H9 (cell line): ENCODE measurements around the gene SNX22. TPM values are rescaled to one million over a fixed set of nuclear protein-coding genes. Genes with fewer than 3 reads are reported as not detected.

Experiments used
- DNase-seq: peaks from one replicate; pipeline ENCODE4 v3.0.0-alpha.2; 2017
- H2AFZ ChIP-seq: one replicate; pipeline ENCODE4 v1.6.1; 2013; ENCODE audit warnings: mild to moderate bottlenecking, low read length, control low read depth, moderate library complexity
- H2AK5ac ChIP-seq: 2 replicates; pipeline ENCODE4 v1.6.1; 2013; ENCODE audit warnings: low read length, control low read depth, mixed read lengths; ENCODE audit not compliant: insufficient read length
- H2BK120ac ChIP-seq: one replicate; pipeline ENCODE4 v1.6.1; 2013; ENCODE audit warnings: low read depth, mild to moderate bottlenecking, low read length, control low read depth, inconsistent platforms; ENCODE audit not compliant: poor library complexity, severe bottlenecking
- H2BK12ac ChIP-seq: 2 replicates; pipeline ENCODE4 v1.6.1; 2013; ENCODE audit warnings: low read length, control low read depth, mixed read lengths, low read depth; ENCODE audit not compliant: insufficient read length
- H2BK15ac ChIP-seq: 2 replicates; pipeline ENCODE4 v1.6.1; 2013; ENCODE audit warnings: low read depth, low read length, control low read depth
- H2BK20ac ChIP-seq: one replicate; pipeline ENCODE4 v1.6.1; 2013; ENCODE audit warnings: low read depth, mild to moderate bottlenecking, low read length, control low read depth, inconsistent platforms; ENCODE audit not compliant: poor library complexity, severe bottlenecking
- H2BK5ac ChIP-seq: 2 replicates; pipeline ENCODE4 v1.6.1; 2013; ENCODE audit warnings: low read length, control low read depth, mixed read lengths; ENCODE audit not compliant: insufficient read length
- H3K14ac ChIP-seq: 2 replicates; pipeline ENCODE4 v1.6.1; 2013; ENCODE audit warnings: low read length, control low read depth; ENCODE audit not compliant: insufficient read depth
- H3K18ac ChIP-seq: 2 replicates; pipeline ENCODE4 v1.6.1; 2013; ENCODE audit warnings: low read depth, mild to moderate bottlenecking, mixed read lengths, low read length, control low read depth; ENCODE audit not compliant: insufficient read length
- H3K23ac ChIP-seq: 2 replicates; pipeline ENCODE4 v1.6.1; 2013; ENCODE audit warnings: low read length, control low read depth, mixed read lengths, low read depth; ENCODE audit not compliant: insufficient read length
- H3K23me2 ChIP-seq: 2 replicates; pipeline ENCODE4 v1.6.1; 2013; ENCODE audit warnings: low read depth, mild to moderate bottlenecking, mixed read lengths, low read length, control low read depth; ENCODE audit not compliant: insufficient read length, poor library complexity, severe bottlenecking
- H3K27ac ChIP-seq: 2 replicates; pipeline ENCODE4 v1.5.1; 2013; ENCODE audit warnings: low read length, control low read depth, mixed read lengths, low read depth; ENCODE audit not compliant: insufficient read length
- H3K27me3 ChIP-seq: 2 replicates; pipeline ENCODE4 v1.6.1; 2013; ENCODE audit warnings: low read length, control low read depth, inconsistent platforms; ENCODE audit not compliant: insufficient read depth
- H3K4ac ChIP-seq: 2 replicates; pipeline ENCODE4 v1.6.1; 2013; ENCODE audit warnings: low read depth, mild to moderate bottlenecking, control low read depth, inconsistent platforms, low read length, moderate library complexity
- H3K4me1 ChIP-seq: 2 replicates; pipeline ENCODE4 v1.6.1; 2013; ENCODE audit warnings: low read length, control low read depth, inconsistent platforms; ENCODE audit not compliant: insufficient read depth
- H3K4me2 ChIP-seq: 2 replicates; pipeline ENCODE4 v1.6.1; 2013; ENCODE audit warnings: low read length, control low read depth, mixed read lengths; ENCODE audit not compliant: insufficient read length, insufficient read depth
- H3K56ac ChIP-seq: 2 replicates; pipeline ENCODE4 v1.6.1; 2013; ENCODE audit warnings: low read depth, mild to moderate bottlenecking, mixed read lengths, low read length, control low read depth; ENCODE audit not compliant: insufficient read length
- H3K79me1 ChIP-seq: 2 replicates; pipeline ENCODE4 v1.6.1; 2013; ENCODE audit warnings: low read depth, mild to moderate bottlenecking, moderate library complexity, low read length, control low read depth, inconsistent platforms; ENCODE audit not compliant: insufficient read depth, poor library complexity, severe bottlenecking
- H3K79me2 ChIP-seq: 2 replicates; pipeline ENCODE4 v1.6.1; 2013; ENCODE audit warnings: low read length, control low read depth, inconsistent platforms; ENCODE audit not compliant: insufficient read depth
- H3K9ac ChIP-seq: 2 replicates; pipeline ENCODE4 v1.6.1; 2013; ENCODE audit warnings: low read length, control low read depth, mixed read lengths; ENCODE audit not compliant: insufficient read length; ENCODE audit errors: extremely low read depth
- H3K9me3 ChIP-seq: one replicate; pipeline ENCODE4 v1.6.1; 2013; ENCODE audit warnings: low read depth, low read length, inconsistent platforms; ENCODE audit not compliant: control insufficient read depth
- H3T11ph ChIP-seq: one replicate; pipeline ENCODE4 v1.6.1; 2013; ENCODE audit warnings: mild to moderate bottlenecking, low read length, control low read depth, inconsistent platforms
- H4K20me1 ChIP-seq: one replicate; pipeline ENCODE4 v1.6.1; 2013; ENCODE audit not compliant: control insufficient read depth, insufficient read length, insufficient read depth
- H4K5ac ChIP-seq: 2 replicates; pipeline ENCODE4 v1.6.1; 2013; ENCODE audit warnings: low read depth, mild to moderate bottlenecking, mixed read lengths, low read length, control low read depth; ENCODE audit not compliant: insufficient read length
- H4K8ac ChIP-seq: replicated peaks from 2 replicates; pipeline ENCODE4 v1.6.1; 2013; ENCODE audit warnings: low read length, control low read depth, mixed read lengths, low read depth; ENCODE audit not compliant: insufficient read length
- H4K91ac ChIP-seq: 2 replicates; pipeline ENCODE4 v1.6.1; 2013; ENCODE audit warnings: low read depth, mild to moderate bottlenecking, moderate library complexity, mixed read lengths, low read length, control low read depth; ENCODE audit not compliant: insufficient read length
- H3K27ac Mint-ChIP-seq, 3 experiments: 2 replicates in 2 of 3; 3 replicates in 1 of 3; pipeline ENCODE4 v1.8.0; 2020 to 2021; ENCODE audit warnings: mixed read lengths in 3 of 3, mild to moderate bottlenecking in 1 of 3, moderate library complexity in 1 of 3
- H3K27me3 Mint-ChIP-seq: 2 replicates; pipeline ENCODE4 v1.8.0; 2021; ENCODE audit warnings: low read depth, mild to moderate bottlenecking, moderate library complexity, mixed read lengths
- H3K36me3 Mint-ChIP-seq, 3 experiments: 2 replicates in 2 of 3; 3 replicates in 1 of 3; pipeline ENCODE4 v1.8.0; 2020 to 2021; ENCODE audit warnings: low read depth in 3 of 3, mixed read lengths in 3 of 3; ENCODE audit not compliant: insufficient read depth in 1 of 3
- H3K4me1 Mint-ChIP-seq, 2 experiments: 2 replicates each; pipeline ENCODE4 v1.8.0; 2020; ENCODE audit warnings: mixed read lengths in 2 of 2
- H3K4me3 Mint-ChIP-seq, 2 experiments: 2 replicates in 1 of 2; 3 replicates in 1 of 2; pipeline ENCODE4 v1.8.0; 2020 to 2021; ENCODE audit warnings: mild to moderate bottlenecking in 2 of 2, mixed read lengths in 2 of 2, moderate library complexity in 1 of 2
- H3K9me3 Mint-ChIP-seq, 2 experiments: 2 replicates in 1 of 2; 3 replicates in 1 of 2; pipeline ENCODE4 v1.8.0; 2020; ENCODE audit warnings: mild to moderate bottlenecking in 2 of 2, mixed read lengths in 2 of 2, moderate library complexity in 1 of 2
- WGBS: extraction: QIAGEN DNeasy Blood & Tissue Kit; methylation state at CpG from one replicate; pipeline ENCODE4 v1.1.7; 2013; ENCODE audit warnings: missing lambda C conversion rate, low lambda C conversion rate, mixed read lengths; ENCODE audit not compliant: insufficient read length; ENCODE audit errors: extremely low coverage; 5-methylcytosine and 5-hydroxymethylcytosine counted together
- total RNA-seq: library from RNA; stranded (reverse); gene quantifications from 2 replicates; pipeline ENCODE4 v1.2.1, GENCODE V29; 2021
- TF ChIP-seq, protein P1 (sequence below): fragments of 200-600 bp; sonication (generic); conservative IDR thresholded peaks from 3 replicates; pipeline ENCODE4 v1.8.0; 2021; ENCODE audit warnings: antibody characterized with exemption, mild to moderate bottlenecking

SNX22 gene
- total RNA-seq, 1 experiment from 2014 or later, result 4.8 TPM

DNA sequence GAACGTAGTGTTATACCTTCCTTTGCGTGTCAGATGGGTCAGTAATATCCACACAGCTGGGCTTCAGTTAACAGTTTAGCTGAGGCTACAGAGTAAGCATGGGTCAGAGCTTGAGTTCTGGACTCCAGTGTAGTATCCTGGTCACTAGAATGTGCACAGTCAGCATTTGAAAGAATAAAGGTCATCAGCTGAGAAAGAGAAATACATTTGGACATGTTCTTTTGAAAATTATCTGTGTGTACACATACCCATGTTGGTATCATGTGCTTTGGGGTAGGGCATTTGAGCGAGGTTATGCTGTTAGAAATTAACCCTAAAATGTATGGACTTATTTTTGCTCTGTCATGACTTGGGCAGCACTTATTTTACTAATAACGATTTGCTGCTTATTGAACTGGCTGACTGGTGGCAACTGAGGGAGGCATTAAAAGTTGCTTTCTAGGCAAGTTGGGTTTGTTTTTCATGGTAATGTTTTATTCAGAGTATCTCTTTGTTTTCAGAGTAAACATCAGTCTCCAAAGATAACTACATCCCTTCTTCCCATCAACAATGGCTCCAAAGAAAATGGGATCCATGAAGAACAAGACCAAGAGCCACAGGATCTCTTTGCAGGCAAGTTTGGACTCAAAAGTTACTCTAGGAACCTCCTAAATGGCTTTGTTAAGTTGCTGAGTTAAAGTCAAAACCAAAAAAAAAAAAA is 39.3 kb upstream of the SNX22 start:
- Histone ChIP-seq H3K23ac (no peak overlapping the region), H3K56ac (no peak overlapping the region), H3K27ac (no peak overlapping the region), H4K20me1 (no peaks in the 10 kb centered on the region), H4K8ac (no peak overlapping the region), H2BK120ac (no peak overlapping the region), H4K91ac (no peak overlapping the region), H2BK5ac (no peak overlapping the region), H2AK5ac (no peak overlapping the region), H3K27me3 (no peaks in the 10 kb centered on the region), H4K5ac (no peak overlapping the region), H3K4me2 (no peak overlapping the region), H3K79me2 (no peaks in the 10 kb centered on the region), H2BK15ac (no peak overlapping the region), H3K9me3 (no peaks in the 10 kb centered on the region), H3T11ph (no peak overlapping the region), H3K4me1 (no peaks in the 10 kb centered on the region), H3K79me1 (no peaks in the 10 kb centered on the region), H3K23me2 (no peaks in the 10 kb centered on the region), H3K14ac (no peak overlapping the region), H2AFZ (no peak overlapping the region), H3K9ac (no peak overlapping the region), H2BK20ac (no peak overlapping the region), H3K4ac (no peak overlapping the region), H3K18ac (no peak overlapping the region), H2BK12ac (no peak overlapping the region)
- Mint-ChIP-seq H3K9me3 (no peaks in the 10 kb centered on the region), H3K27me3 (no peaks in the 10 kb centered on the region), H3K4me3 (no peak overlapping the region), H3K27ac (peak overlapping the region in 1 of 3 experiments; percentile 53; a peak in 1 of 7 replicates), H3K36me3 (peaks cover 5 to 21% (median 19%) of the 10 kb centered on the region in 3 experiments; a peak in 5 of 7 replicates), H3K4me1 (peaks cover 11 to 14% of the 10 kb centered on the region in 2 experiments)
- no peak for DNase-seq
- TF ChIP-seq, protein P1, sequence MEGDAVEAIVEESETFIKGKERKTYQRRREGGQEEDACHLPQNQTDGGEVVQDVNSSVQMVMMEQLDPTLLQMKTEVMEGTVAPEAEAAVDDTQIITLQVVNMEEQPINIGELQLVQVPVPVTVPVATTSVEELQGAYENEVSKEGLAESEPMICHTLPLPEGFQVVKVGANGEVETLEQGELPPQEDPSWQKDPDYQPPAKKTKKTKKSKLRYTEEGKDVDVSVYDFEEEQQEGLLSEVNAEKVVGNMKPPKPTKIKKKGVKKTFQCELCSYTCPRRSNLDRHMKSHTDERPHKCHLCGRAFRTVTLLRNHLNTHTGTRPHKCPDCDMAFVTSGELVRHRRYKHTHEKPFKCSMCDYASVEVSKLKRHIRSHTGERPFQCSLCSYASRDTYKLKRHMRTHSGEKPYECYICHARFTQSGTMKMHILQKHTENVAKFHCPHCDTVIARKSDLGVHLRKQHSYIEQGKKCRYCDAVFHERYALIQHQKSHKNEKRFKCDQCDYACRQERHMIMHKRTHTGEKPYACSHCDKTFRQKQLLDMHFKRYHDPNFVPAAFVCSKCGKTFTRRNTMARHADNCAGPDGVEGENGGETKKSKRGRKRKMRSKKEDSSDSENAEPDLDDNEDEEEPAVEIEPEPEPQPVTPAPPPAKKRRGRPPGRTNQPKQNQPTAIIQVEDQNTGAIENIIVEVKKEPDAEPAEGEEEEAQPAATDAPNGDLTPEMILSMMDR, result no peak
- WGBS, result no CpG with 5 or more reads among the region's 4 CpGs
